T-helper 2 cell treated with Interferon-gamma antibody and Interleukin-4, amounts not matched to agents 5 μg/mL and 100 μg/mL, for 36 hours (primary cell): ENCODE measurements around the gene ADARB2.

Experiments used
- DNase-seq: peaks from one replicate; pipeline ENCODE4 v3.0.0; 2021; ENCODE audit warnings: low spot score
- H3K27ac Mint-ChIP-seq: one replicate; pipeline ENCODE4 v1.8.0; 2021; ENCODE audit warnings: mild to moderate bottlenecking, mixed read lengths
- H3K27me3 Mint-ChIP-seq: one replicate; pipeline ENCODE4 v1.8.0; 2021; ENCODE audit warnings: low read depth, mixed read lengths
- H3K36me3 Mint-ChIP-seq: one replicate; pipeline ENCODE4 v1.8.0; 2021; ENCODE audit warnings: low read depth, mixed read lengths
- H3K4me1 Mint-ChIP-seq: one replicate; pipeline ENCODE4 v1.8.0; 2021; ENCODE audit warnings: low read depth, mixed read lengths
- H3K4me3 Mint-ChIP-seq: one replicate; pipeline ENCODE4 v1.8.0; 2022; ENCODE audit warnings: mild to moderate bottlenecking, moderate library complexity, mixed read lengths
- H3K9me3 Mint-ChIP-seq: one replicate; pipeline ENCODE4 v1.8.0; 2021; ENCODE audit warnings: mixed read lengths

The ADARB2 gene

GRCh38 chr10:1643908-1644179 is 93.5 kb downstream of the ADARB2 start:
- H3K4me3 Mint-ChIP-seq, result no peak overlapping the region
- H3K36me3 Mint-ChIP-seq, result no peaks in the 10 kb centered on the region
- no peaks in the 10 kb centered on the region for H3K27me3 Mint-ChIP-seq
- H3K9me3 Mint-ChIP-seq, result no peaks in the 10 kb centered on the region
- peaks cover 3% of the 10 kb centered on the region for H3K4me1 Mint-ChIP-seq
- H3K27ac Mint-ChIP-seq, result no peak overlapping the region
- DNase-seq, result no peak

- Mint-ChIP-seq H3K4me3 (no peak overlapping the region), H3K36me3 (no peaks in the 10 kb centered on the region), H3K4me1 (peaks cover 3% of the 10 kb centered on the region), H3K9me3 (no peaks in the 10 kb centered on the region), H3K27ac (no peak overlapping the region), H3K27me3 (no peaks in the 10 kb centered on the region)
- DNase-seq, result peak; percentile 25
These were observed 94.0 kb downstream of the ADARB2 start for GRCh38 chr10:1643161-1643907.

GRCh38 chr10:1642600-1643160 is 94.6 kb downstream of the ADARB2 start:
- H3K27me3 Mint-ChIP-seq, result no peaks in the 10 kb centered on the region
- H3K4me3 Mint-ChIP-seq, result no peak overlapping the region
- no peaks in the 10 kb centered on the region for H3K9me3 Mint-ChIP-seq
- peaks cover 3% of the 10 kb centered on the region for H3K4me1 Mint-ChIP-seq
- no peak overlapping the region for H3K27ac Mint-ChIP-seq
- DNase-seq, result no peak
- no peaks in the 10 kb centered on the region for H3K36me3 Mint-ChIP-seq

- Mint-ChIP-seq H3K27ac (no peak overlapping the region), H3K27me3 (no peaks in the 10 kb centered on the region), H3K4me1 (peaks cover 3% of the 10 kb centered on the region), H3K4me3 (no peak overlapping the region), H3K36me3 (no peaks in the 10 kb centered on the region), H3K9me3 (no peaks in the 10 kb centered on the region)
- no peak for DNase-seq
These were observed 95.9 kb downstream of the ADARB2 start for GRCh38 chr10:1641402-1641801.

GRCh38 chr10:1638889-1639419 is 98.4 kb downstream of the ADARB2 start:
- Mint-ChIP-seq H3K4me1 (peaks cover 3% of the 10 kb centered on the region), H3K27ac (no peak overlapping the region), H3K4me3 (no peak overlapping the region), H3K9me3 (no peaks in the 10 kb centered on the region), H3K27me3 (no peaks in the 10 kb centered on the region), H3K36me3 (no peaks in the 10 kb centered on the region)
- DNase-seq, result no peak

- Mint-ChIP-seq H3K4me1 (no peaks in the 10 kb centered on the region), H3K4me3 (no peak overlapping the region), H3K27ac (no peak overlapping the region), H3K27me3 (no peaks in the 10 kb centered on the region), H3K9me3 (no peaks in the 10 kb centered on the region), H3K36me3 (no peaks in the 10 kb centered on the region)
- no peak for DNase-seq
These were observed 102.0 kb downstream of the ADARB2 start for GRCh38 chr10:1635340-1635739.

GRCh38 chr10:1634239-1634638 is 103.1 kb downstream of the ADARB2 start:
- DNase-seq, result no peak
- Mint-ChIP-seq H3K27ac (no peak overlapping the region), H3K4me3 (no peak overlapping the region), H3K9me3 (no peaks in the 10 kb centered on the region), H3K27me3 (no peaks in the 10 kb centered on the region), H3K36me3 (no peaks in the 10 kb centered on the region), H3K4me1 (no peaks in the 10 kb centered on the region)

- H3K4me3 Mint-ChIP-seq, result no peak overlapping the region
- no peak for DNase-seq
- H3K9me3 Mint-ChIP-seq, result no peaks in the 10 kb centered on the region
- H3K4me1 Mint-ChIP-seq, result no peaks in the 10 kb centered on the region
- no peak overlapping the region for H3K27ac Mint-ChIP-seq
- H3K36me3 Mint-ChIP-seq, result no peaks in the 10 kb centered on the region
- no peaks in the 10 kb centered on the region for H3K27me3 Mint-ChIP-seq
These were observed 103.5 kb downstream of the ADARB2 start for GRCh38 chr10:1633783-1634182.

- H3K4me3 Mint-ChIP-seq, result no peak overlapping the region
- H3K27me3 Mint-ChIP-seq, result no peaks in the 10 kb centered on the region
- no peak overlapping the region for H3K27ac Mint-ChIP-seq
- DNase-seq, result no peak
- no peaks in the 10 kb centered on the region for H3K4me1 Mint-ChIP-seq
- H3K9me3 Mint-ChIP-seq, result no peaks in the 10 kb centered on the region
- no peaks in the 10 kb centered on the region for H3K36me3 Mint-ChIP-seq
These were observed 104.7 kb downstream of the ADARB2 start for GRCh38 chr10:1632596-1632995.

GRCh38 chr10:1632141-1632540 is 105.2 kb downstream of the ADARB2 start:
- H3K27ac Mint-ChIP-seq, result no peak overlapping the region
- no peaks in the 10 kb centered on the region for H3K9me3 Mint-ChIP-seq
- no peak overlapping the region for H3K4me3 Mint-ChIP-seq
- no peak for DNase-seq
- H3K27me3 Mint-ChIP-seq, result no peaks in the 10 kb centered on the region
- H3K4me1 Mint-ChIP-seq, result no peaks in the 10 kb centered on the region
- H3K36me3 Mint-ChIP-seq, result no peaks in the 10 kb centered on the region

- no peak overlapping the region for H3K27ac Mint-ChIP-seq
- H3K36me3 Mint-ChIP-seq, result no peaks in the 10 kb centered on the region
- DNase-seq, result no peak
- no peaks in the 10 kb centered on the region for H3K9me3 Mint-ChIP-seq
- no peaks in the 10 kb centered on the region for H3K27me3 Mint-ChIP-seq
- H3K4me3 Mint-ChIP-seq, result no peak overlapping the region
- H3K4me1 Mint-ChIP-seq, result no peaks in the 10 kb centered on the region
These were observed 106.0 kb downstream of the ADARB2 start for GRCh38 chr10:1631282-1631681.

GRCh38 chr10:1630304-1630703 is 107.0 kb downstream of the ADARB2 start:
- no peaks in the 10 kb centered on the region for H3K9me3 Mint-ChIP-seq
- no peak overlapping the region for H3K27ac Mint-ChIP-seq
- H3K4me1 Mint-ChIP-seq, result no peaks in the 10 kb centered on the region
- H3K36me3 Mint-ChIP-seq, result no peaks in the 10 kb centered on the region
- H3K27me3 Mint-ChIP-seq, result no peaks in the 10 kb centered on the region
- H3K4me3 Mint-ChIP-seq, result no peak overlapping the region
- no peak for DNase-seq

- no peaks in the 10 kb centered on the region for H3K9me3 Mint-ChIP-seq
- H3K4me1 Mint-ChIP-seq, result no peaks in the 10 kb centered on the region
- no peak overlapping the region for H3K4me3 Mint-ChIP-seq
- no peak for DNase-seq
- H3K36me3 Mint-ChIP-seq, result no peaks in the 10 kb centered on the region
- H3K27me3 Mint-ChIP-seq, result no peaks in the 10 kb centered on the region
- H3K27ac Mint-ChIP-seq, result no peak overlapping the region
These were observed 107.8 kb downstream of the ADARB2 start for GRCh38 chr10:1629326-1630198.

- no peak for DNase-seq
- Mint-ChIP-seq H3K27me3 (no peaks in the 10 kb centered on the region), H3K4me1 (no peaks in the 10 kb centered on the region), H3K4me3 (no peak overlapping the region), H3K36me3 (no peaks in the 10 kb centered on the region), H3K27ac (no peak overlapping the region), H3K9me3 (no peaks in the 10 kb centered on the region)
These were observed 108.6 kb downstream of the ADARB2 start for GRCh38 chr10:1628757-1629156.
